ENCODE measurements around the gene SMG6. TPM values are rescaled to one million over a fixed set of nuclear protein-coding genes. Genes with fewer than 3 reads are reported as not detected.

The SMG6 gene
- polyA plus RNA-seq, 1 of the 3 experiments (the other 2 are of a cell fraction) = 15.7 TPM

DNA sequence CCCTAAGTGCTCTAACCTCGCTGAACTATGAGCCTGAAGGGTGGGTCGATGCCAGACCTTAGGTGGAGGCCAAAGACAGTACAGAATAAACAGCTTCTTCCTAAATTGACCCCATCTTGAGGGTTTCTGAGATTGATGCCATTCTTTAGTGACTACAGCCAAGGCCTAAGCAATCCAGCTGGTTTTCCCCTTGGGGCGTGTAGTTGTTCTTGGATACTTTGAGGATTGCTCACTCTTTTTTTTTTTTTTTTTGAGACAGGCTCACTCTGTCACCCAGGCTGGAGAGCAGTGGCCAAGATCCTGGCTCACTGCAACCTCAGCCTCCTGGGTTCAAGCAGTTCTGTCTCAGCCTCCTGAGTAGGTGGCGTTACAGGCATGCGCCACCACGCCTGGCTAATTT, 259.8 kb downstream of the SMG6 start:
- 66% methylated on average over 6 of the region's 6 CpGs for WGBS (ENCODE audit: low lambda C conversion rate)
- Histone ChIP-seq H3K27me3 (ENCODE audit: insufficient read depth) (no peaks in the 10 kb centered on the region), H3F3A (replicated peaks; ENCODE audit: insufficient read depth) (peaks cover 19% of the 10 kb centered on the region), H3K4me2 (peak overlapping the region; percentile 99; the same call in 1 of the 2 replicates), H4K20me1 (ENCODE audit: insufficient read depth) (no peaks in the 10 kb centered on the region), H3K9me2 (no peaks in the 10 kb centered on the region), H2AFZ (ENCODE audit: low read depth) (no peak overlapping the region), H3K9ac (no peak overlapping the region), H3K36me3 (replicated peaks in 1 of 2; ENCODE audit: control insufficient read depth in 1 of 2, insufficient read depth in 2 of 2, low read length in 1 of 2) (peaks cover 9 to 14% of the 10 kb centered on the region in 2 experiments), H3K79me2 (ENCODE audit: insufficient read depth) (peaks cover 39% of the 10 kb centered on the region), H3K4me3 (ENCODE audit: low read depth in 2 of 2, low read length in 1 of 2) (no peak overlapping the region), H3K9me3 (no peaks in the 10 kb centered on the region), H3K27ac (ENCODE audit: low read depth in 2 of 2, low read length in 1 of 2) (peak overlapping the region in 1 of 2 experiments; percentile 79; a peak in 1 of 4 replicates), H3K4me1 (ENCODE audit: control insufficient read depth in 1 of 2, insufficient read depth in 2 of 2, low read depth in 1 of 2, low read length in 1 of 2) (peaks cover 23 to 25% of the 10 kb centered on the region in 2 experiments; a peak in 3 of 4 replicates)
- no peak for DNase-seq
- CTCF ChIA-PET = interaction anchor here (0.6 to 2.8 kb wide), 3 partner anchors 11 to 201 kb away, joined by 3 to 12 read pairs (median 6); partner anchors contain the start of gene HIC1
- TF ChIP-seq TEAD4 (IDR thresholded peaks at IDR 0.05; ENCODE audit: borderline replicate concordance, insufficient read depth) = no peak
- TF ChIP-seq FOSL2 (IDR thresholded peaks at IDR 0.05; ENCODE audit: borderline replicate concordance, low read depth) = peak; percentile 19; the same call in 1 of the 2 replicates
- no peak for TF ChIP-seq ZBTB33 (IDR thresholded peaks at IDR 0.05; ENCODE audit: borderline replicate concordance, low read depth)
- POLR2A ChIA-PET = no interaction called here

- DNase-seq = no peak
- peaks cover 35% of the 10 kb centered on the region for H3K79me2 ChIP-seq (ENCODE audit: insufficient read depth)
- peak overlapping the region; percentile 71 to 81 for H3K4me3 ChIP-seq (ENCODE audit: low read depth in 2 of 2, low read length in 1 of 2)
- H3K27ac ChIP-seq (ENCODE audit: low read depth in 2 of 2, low read length in 1 of 2) = peak overlapping the region; percentile 79 to 92
- POLR2A ChIA-PET = no interaction called here
- H3K4me1 ChIP-seq (ENCODE audit: control insufficient read depth in 1 of 2, insufficient read depth in 2 of 2, low read depth in 1 of 2, low read length in 1 of 2) = peaks cover 20 to 21% of the 10 kb centered on the region in 2 experiments; a peak in 3 of 4 replicates
- H2AFZ ChIP-seq (ENCODE audit: low read depth) = no peak overlapping the region
- peak overlapping the region; percentile 99 for H3K4me2 ChIP-seq
- WGBS (ENCODE audit: low lambda C conversion rate) = 85% methylated on average over 5 of the region's 5 CpGs
- no peaks in the 10 kb centered on the region for H3K9me2 ChIP-seq
- H3K36me3 ChIP-seq (replicated peaks in 1 of 2; ENCODE audit: control insufficient read depth in 1 of 2, insufficient read depth in 2 of 2, low read length in 1 of 2) = peaks cover 9 to 14% of the 10 kb centered on the region in 2 experiments
- peak overlapping the region; percentile 86 for H3K9ac ChIP-seq
- peaks cover 17% of the 10 kb centered on the region for H3F3A ChIP-seq (replicated peaks; ENCODE audit: insufficient read depth)
- H3K27me3 ChIP-seq (ENCODE audit: insufficient read depth) = no peaks in the 10 kb centered on the region
- CTCF ChIA-PET = interaction anchor here (0.6 to 2.8 kb wide), 7 partner anchors 11 to 202 kb away, joined by 3 to 18 read pairs (median 5); partner anchors contain the start of genes DPH1 and HIC1
- no peaks in the 10 kb centered on the region for H3K9me3 ChIP-seq
- TF ChIP-seq NRF1 (IDR thresholded peaks at IDR 0.05; ENCODE audit: low read depth, low read length) (no peak), TAF1 (IDR thresholded peaks at IDR 0.05; ENCODE audit: borderline replicate concordance, low read depth, low read length) (no peak), REST (IDR thresholded peaks at IDR 0.05; ENCODE audit: low read depth, low read length) (no peak), SIN3A (IDR thresholded peaks at IDR 0.05; ENCODE audit: borderline replicate concordance, low read depth, low read length) (no peak), CTCF (IDR thresholded peaks at IDR 0.05) (no peak), CHD2 (IDR thresholded peaks at IDR 0.05; ENCODE audit: low read length, partially characterized antibody) (no peak), FOXJ3 (CRISPR knock-in tag; IDR thresholded peaks at IDR 0.05) (no peak), FOXM1 (IDR thresholded peaks at IDR 0.05; ENCODE audit: low read depth) (no peak), GATA2 (CRISPR knock-in tag; IDR thresholded peaks at IDR 0.05) (no peak), FOSL2 (IDR thresholded peaks at IDR 0.05; ENCODE audit: borderline replicate concordance, low read depth) (no peak)
- TF ChIP-seq, protein P1, sequence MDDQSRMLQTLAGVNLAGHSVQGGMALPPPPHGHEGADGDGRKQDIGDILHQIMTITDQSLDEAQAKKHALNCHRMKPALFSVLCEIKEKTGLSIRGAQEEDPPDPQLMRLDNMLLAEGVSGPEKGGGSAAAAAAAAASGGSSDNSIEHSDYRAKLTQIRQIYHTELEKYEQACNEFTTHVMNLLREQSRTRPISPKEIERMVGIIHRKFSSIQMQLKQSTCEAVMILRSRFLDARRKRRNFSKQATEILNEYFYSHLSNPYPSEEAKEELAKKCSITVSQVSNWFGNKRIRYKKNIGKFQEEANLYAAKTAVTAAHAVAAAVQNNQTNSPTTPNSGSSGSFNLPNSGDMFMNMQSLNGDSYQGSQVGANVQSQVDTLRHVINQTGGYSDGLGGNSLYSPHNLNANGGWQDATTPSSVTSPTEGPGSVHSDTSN (IDR thresholded peaks at IDR 0.05) = no peak
- H4K20me1 ChIP-seq (ENCODE audit: insufficient read depth) = no peaks in the 10 kb centered on the region
These were observed 260.7 kb downstream of the SMG6 start for GRCh38 chr17:2042933-2043332.
